GM23338 (cell line): ENCODE measurements around the gene APOA1. TPM values are rescaled to one million over a fixed set of nuclear protein-coding genes. Genes with fewer than 3 reads are reported as not detected.

Source experiments
- ATAC-seq: fragments of 200-7000 bp; cut with Tn5 transposase; 3 replicates; pipeline ENCODE4 v1.9.1; 2020
- DNase-seq: peaks from one replicate; pipeline ENCODE4 v3.0.0-alpha.2; 2015; ENCODE audit warnings: low spot score
- H2AFZ ChIP-seq: fragments of 200-600 bp; sonication (generic); 2 replicates; pipeline ENCODE4 v1.8.0; 2016; ENCODE audit warnings: antibody characterized with exemption, mild to moderate bottlenecking, moderate library complexity
- H3F3A ChIP-seq: fragments of 200-600 bp; sonication (generic); replicated peaks from 2 replicates; pipeline ENCODE4 v1.8.0; 2017; ENCODE audit warnings: antibody characterized with exemption, mixed run types, low read depth
- H3K27ac ChIP-seq: fragments of 200-600 bp; sonication (generic); 2 replicates; pipeline ENCODE4 v1.6.1; 2016; ENCODE audit warnings: low read depth
- H3K27me3 ChIP-seq: fragments of 200-600 bp; sonication (generic); 2 replicates; pipeline ENCODE4 v1.8.0; 2016; ENCODE audit warnings: mild to moderate bottlenecking, mixed run types, moderate library complexity; ENCODE audit not compliant: insufficient read depth
- H3K36me3 ChIP-seq: fragments of 200-600 bp; sonication (generic); 2 replicates; pipeline ENCODE4 v1.8.0; 2016; ENCODE audit warnings: mild to moderate bottlenecking; ENCODE audit not compliant: insufficient read depth
- H3K4me1 ChIP-seq: fragments of 200-600 bp; sonication (generic); 2 replicates; pipeline ENCODE4 v1.8.0; 2016; ENCODE audit warnings: mild to moderate bottlenecking, moderate library complexity; ENCODE audit not compliant: insufficient read depth
- H3K4me2 ChIP-seq: fragments of 200-600 bp; sonication (generic); 2 replicates; pipeline ENCODE4 v1.7.1; 2017; ENCODE audit warnings: mixed run types
- H3K4me3 ChIP-seq: fragments of 200-600 bp; sonication (generic); 2 replicates; pipeline ENCODE4 v1.6.1; 2016; ENCODE audit warnings: mixed run types
- H3K79me2 ChIP-seq: fragments of 200-600 bp; sonication (generic); replicated peaks from 2 replicates; pipeline ENCODE4 v1.8.0; 2017; ENCODE audit warnings: mild to moderate bottlenecking; ENCODE audit not compliant: insufficient read depth
- H3K9me2 ChIP-seq: fragments of 200-600 bp; sonication (generic); 2 replicates; pipeline ENCODE4 v1.8.0; 2017; ENCODE audit not compliant: insufficient read depth
- H4K20me1 ChIP-seq: fragments of 200-600 bp; sonication (generic); replicated peaks from 2 replicates; pipeline ENCODE4 v1.8.0; 2017; ENCODE audit warnings: mild to moderate bottlenecking; ENCODE audit not compliant: insufficient read depth
- H3K27ac Mint-ChIP-seq: 2 replicates; pipeline ENCODE4 v1.8.0; 2020; ENCODE audit warnings: inconsistent platforms, mild to moderate bottlenecking, moderate library complexity, mixed read lengths
- H3K27me3 Mint-ChIP-seq: 3 replicates; pipeline ENCODE4 v1.8.0; 2022; ENCODE audit warnings: low read depth, mild to moderate bottlenecking, moderate library complexity, mixed read lengths, inconsistent platforms; ENCODE audit not compliant: insufficient read depth, poor library complexity
- H3K36me3 Mint-ChIP-seq: 3 replicates; pipeline ENCODE4 v1.8.0; 2021; ENCODE audit warnings: low read depth, mild to moderate bottlenecking, inconsistent platforms, moderate library complexity, mixed read lengths
- H3K4me1 Mint-ChIP-seq: 3 replicates; pipeline ENCODE4 v1.8.0; 2020; ENCODE audit warnings: mild to moderate bottlenecking, inconsistent platforms, mixed read lengths
- H3K4me3 Mint-ChIP-seq: 3 replicates; pipeline ENCODE4 v1.8.0; 2021; ENCODE audit warnings: moderate library complexity, mild to moderate bottlenecking, inconsistent platforms, mixed read lengths
- H3K9me3 Mint-ChIP-seq: 3 replicates; pipeline ENCODE4 v1.8.0; 2020; ENCODE audit warnings: moderate library complexity, mild to moderate bottlenecking, inconsistent platforms, mixed read lengths
- CREB1 ChIP-seq: fragments of 250-450 bp; sonication (Bioruptor Pico); IDR thresholded peaks from 2 replicates; pipeline ENCODE4 v1.5.0; 2020; ENCODE audit warnings: low read depth, mild to moderate bottlenecking, moderate library complexity
- CTCF ChIP-seq, 2 experiments: fragments of 200-600 bp in 1 of 2; sonication (generic) in 1 of 2; conservative IDR thresholded peaks; 2 replicates each; pipeline versions ENCODE4 v1.5.1 to v1.6.1; 2016 to 2017; ENCODE audit warnings: antibody characterized with exemption in 2 of 2, low read depth in 2 of 2, mild to moderate bottlenecking in 2 of 2, moderate library complexity in 1 of 2
- ETS1 ChIP-seq: IDR thresholded peaks from 2 replicates; pipeline ENCODE4 v1.6.1; 2016; ENCODE audit warnings: antibody characterized with exemption
- EZH2phosphoT487 ChIP-seq: fragments of 200-600 bp; sonication (generic); IDR thresholded peaks from one replicate; pipeline ENCODE4 v1.8.1; 2018; ENCODE audit warnings: antibody characterized with exemption; ENCODE audit not compliant: unreplicated experiment
- NANOG ChIP-seq: IDR thresholded peaks from 2 replicates; pipeline ENCODE4 v1.6.1; 2016; ENCODE audit warnings: antibody characterized with exemption, borderline replicate concordance
- POLR2AphosphoS5 ChIP-seq: IDR thresholded peaks from 2 replicates; pipeline ENCODE4 v1.6.1; 2016; ENCODE audit warnings: antibody characterized with exemption, low read depth
- REST ChIP-seq: IDR thresholded peaks from one replicate; pipeline ENCODE4 v1.6.1; 2018; ENCODE audit warnings: antibody characterized with exemption; ENCODE audit not compliant: unreplicated experiment
- STAT1 ChIP-seq: IDR thresholded peaks from one replicate; pipeline ENCODE4 v1.6.1; 2016; ENCODE audit warnings: antibody characterized with exemption; ENCODE audit not compliant: unreplicated experiment
- ZNF114 ChIP-seq: fragments of 250-450 bp; sonication (Bioruptor Pico); IDR thresholded peaks from 2 replicates; pipeline ENCODE4 v1.5.0; 2020; ENCODE audit warnings: mild to moderate bottlenecking, moderate library complexity
- ZNF331 ChIP-seq: fragments of 250-450 bp; sonication (Bioruptor Pico); IDR thresholded peaks from 2 replicates; pipeline ENCODE4 v1.5.0; 2020; ENCODE audit warnings: low read depth, mild to moderate bottlenecking, moderate library complexity
- ZNF462 ChIP-seq: fragments of 250-450 bp; sonication (Bioruptor Pico); IDR thresholded peaks from 2 replicates; pipeline ENCODE4 v1.5.0; 2020; ENCODE audit warnings: mild to moderate bottlenecking, moderate library complexity
- polyA plus RNA-seq: library from polyadenylated mRNA; unstranded; fragments of >200 nt; fragmentation: Nextera tagmentation; extraction: Ambion mirVana; gene quantifications from 2 replicates; pipeline ENCODE4 v1.2.1, GENCODE V29; 2016
- total RNA-seq: library from RNA; depleted of rRNA; stranded (reverse); fragments of >200 nt; shearing (Covaris generic); gene quantifications from 2 replicates; pipeline ENCODE4 v1.2.3, GENCODE V29; 2014

APOA1 gene
- total and polyA plus RNA-seq, 2 experiments from 2014 or later = 0.60 TPM; not detected in 1

GRCh38 chr11:116833491-116833815 is 4.0 kb downstream of the APOA1 start:
- H3K27ac Mint-ChIP-seq = no peak overlapping the region
- TF ChIP-seq ZNF331 (no peak), ZNF462 (CRISPR knock-in tag) (no peak), NANOG (no peak), CREB1 (no peak), STAT1 (no peak), CTCF (conservative IDR thresholded peaks at IDR 0.05; ENCODE audit: low read depth in 2 of 2) (no peak), ETS1 (no peak), EZH2phosphoT487 (no peak), REST (no peak), ZNF114 (no peak), POLR2AphosphoS5 (no peak)
- no peaks in the 10 kb centered on the region for H3K9me2 ChIP-seq
- no peak overlapping the region for H3K4me2 ChIP-seq
- no peaks in the 10 kb centered on the region for H3K9me3 Mint-ChIP-seq
- ATAC-seq (no peak), DNase-seq (no peak)
- H3K36me3 Mint-ChIP-seq = no peaks in the 10 kb centered on the region
- H4K20me1 ChIP-seq = no peaks in the 10 kb centered on the region
- no peaks in the 10 kb centered on the region for H3K36me3 ChIP-seq
- 0 out of 2 replicates have a peak, but pooled peaks cover 3% of the 10 kb centered on the region for H3F3A ChIP-seq
- no peak overlapping the region for H3K4me3 Mint-ChIP-seq
- peaks cover 19% of the 10 kb centered on the region for H3K27me3 Mint-ChIP-seq
- no peak overlapping the region for H2AFZ ChIP-seq
- H3K4me3 ChIP-seq = no peak overlapping the region
- no peak overlapping the region for H3K27ac ChIP-seq
- H3K27me3 ChIP-seq = no peaks in the 10 kb centered on the region
- peaks cover 6% of the 10 kb centered on the region; the same call in 1 of the 2 replicates for H3K4me1 ChIP-seq
- no peaks in the 10 kb centered on the region for H3K79me2 ChIP-seq
- H3K4me1 Mint-ChIP-seq = peaks cover 24% of the 10 kb centered on the region
